ENCODE results near the gene CTIF. TPM values are rescaled to one million over a fixed set of nuclear protein-coding genes. Genes with fewer than 3 reads are reported as not detected.

Gene CTIF
- total RNA-seq, 2 experiments from 2014 or later = 0.06 to 0.38 TPM

DNA sequence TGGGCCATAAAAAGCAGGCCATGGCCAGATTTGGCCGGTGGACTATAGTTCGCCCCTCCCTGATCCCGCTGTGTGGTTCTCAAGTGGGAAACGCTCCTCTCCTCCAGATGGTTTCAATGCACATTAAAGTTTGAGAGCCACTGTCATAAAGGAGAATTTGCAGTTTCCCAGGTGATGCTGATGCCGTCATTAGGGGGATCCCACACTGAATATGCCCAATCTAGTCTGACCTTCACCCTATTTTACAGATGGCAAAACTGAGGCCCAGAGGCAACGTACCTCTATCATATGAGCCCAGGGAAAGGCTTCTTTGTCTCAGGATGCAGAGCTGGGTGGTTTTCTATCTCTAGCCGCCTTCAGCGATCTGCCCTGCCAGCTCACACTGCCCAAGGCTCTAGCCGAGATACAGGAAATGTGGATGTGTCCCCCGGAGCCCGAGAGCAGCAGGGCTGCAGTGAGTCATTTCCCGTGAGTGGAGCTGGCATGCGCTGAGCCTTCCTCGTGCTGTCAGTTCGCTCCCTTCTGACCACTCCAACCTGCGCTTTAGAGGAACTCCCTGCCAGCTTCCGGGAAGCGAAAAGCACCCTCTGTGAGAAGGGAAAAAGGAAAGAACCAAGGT, 295.7 kb downstream of the CTIF start:
- Histone ChIP-seq H3K4me2 (ENCODE audit: low read length) (peak overlapping the region; percentile 77), H3K9me2 (ENCODE audit: insufficient read depth, low read length) (no peaks in the 10 kb centered on the region), H4K20me1 (ENCODE audit: insufficient read depth, low read length) (no peaks in the 10 kb centered on the region), H3K4me3 (ENCODE audit: low read depth, low read length, poor library complexity, severe bottlenecking) (peak overlapping the region; percentile 58), H3K9me3 (ENCODE audit: low read length) (no peaks in the 10 kb centered on the region), H3K79me2 (ENCODE audit: insufficient read depth, low read depth, low read length) (no peaks in the 10 kb centered on the region), H3K36me3 (ENCODE audit: insufficient read depth, low read length) (no peaks in the 10 kb centered on the region), H3K27ac (ENCODE audit: low read depth, low read length, poor library complexity, severe bottlenecking) (peak overlapping the region; percentile 82), H3K4me1 (ENCODE audit: insufficient read depth, low read length, poor library complexity, severe bottlenecking) (peaks cover 63% of the 10 kb centered on the region), H2AFZ (ENCODE audit: low read length) (peak overlapping the region; percentile 74)
- ChIA-PET POLR2A (interaction anchor here (1.0 to 1.3 kb wide), 5 partner anchors 13 to 52 kb away, joined by 3 to 5 read pairs (median 3); no protein-coding TSS in a partner anchor), CTCF (ENCODE audit: unreplicated experiment) (no interaction called here)
- no TSS peak for BruUV-seq (replicated peaks)
- intact Hi-C loops (cut with micrococcal nuclease; ENCODE audit: unreplicated experiment) = loop anchor here (5.0 kb wide), 1 partner anchor 47 kb away; no protein-coding TSS in a partner anchor
- peak; percentile 52 for DNase-seq (ENCODE audit: low spot score)
- no peak for TF ChIP-seq EZH2phosphoT487 (IDR thresholded peaks at IDR 0.05; ENCODE audit: borderline replicate concordance, low read depth, low read length)
- TF ChIP-seq, protein P1, sequence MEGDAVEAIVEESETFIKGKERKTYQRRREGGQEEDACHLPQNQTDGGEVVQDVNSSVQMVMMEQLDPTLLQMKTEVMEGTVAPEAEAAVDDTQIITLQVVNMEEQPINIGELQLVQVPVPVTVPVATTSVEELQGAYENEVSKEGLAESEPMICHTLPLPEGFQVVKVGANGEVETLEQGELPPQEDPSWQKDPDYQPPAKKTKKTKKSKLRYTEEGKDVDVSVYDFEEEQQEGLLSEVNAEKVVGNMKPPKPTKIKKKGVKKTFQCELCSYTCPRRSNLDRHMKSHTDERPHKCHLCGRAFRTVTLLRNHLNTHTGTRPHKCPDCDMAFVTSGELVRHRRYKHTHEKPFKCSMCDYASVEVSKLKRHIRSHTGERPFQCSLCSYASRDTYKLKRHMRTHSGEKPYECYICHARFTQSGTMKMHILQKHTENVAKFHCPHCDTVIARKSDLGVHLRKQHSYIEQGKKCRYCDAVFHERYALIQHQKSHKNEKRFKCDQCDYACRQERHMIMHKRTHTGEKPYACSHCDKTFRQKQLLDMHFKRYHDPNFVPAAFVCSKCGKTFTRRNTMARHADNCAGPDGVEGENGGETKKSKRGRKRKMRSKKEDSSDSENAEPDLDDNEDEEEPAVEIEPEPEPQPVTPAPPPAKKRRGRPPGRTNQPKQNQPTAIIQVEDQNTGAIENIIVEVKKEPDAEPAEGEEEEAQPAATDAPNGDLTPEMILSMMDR (conservative IDR thresholded peaks at IDR 0.05; ENCODE audit: low read length) = no peak

DNA sequence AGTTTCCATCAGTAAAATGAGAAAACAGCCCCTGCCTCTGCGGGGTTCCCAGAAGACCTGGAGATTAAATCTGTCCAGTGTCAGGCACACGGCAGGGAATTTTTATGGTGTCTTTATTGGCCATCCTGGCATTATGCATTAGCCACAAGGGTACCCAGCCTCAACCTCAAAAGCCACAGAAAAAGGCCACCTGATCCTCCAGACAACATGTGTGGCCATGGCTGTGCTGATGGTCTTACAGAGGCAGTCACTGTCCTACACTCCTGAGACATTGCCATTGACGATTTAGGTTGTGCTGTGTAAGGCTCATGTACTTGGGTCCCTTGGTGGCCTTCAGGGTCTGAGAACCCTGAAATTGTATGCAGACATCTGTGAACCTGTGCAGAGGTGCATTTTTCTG, 296.3 kb downstream of the CTIF start:
- Histone ChIP-seq H3K4me3 (ENCODE audit: low read depth, low read length, poor library complexity, severe bottlenecking) (peak overlapping the region; percentile 58), H3K36me3 (ENCODE audit: insufficient read depth, low read length) (no peaks in the 10 kb centered on the region), H3K79me2 (ENCODE audit: insufficient read depth, low read depth, low read length) (no peaks in the 10 kb centered on the region), H2AFZ (ENCODE audit: low read length) (peak overlapping the region; percentile 74; the same call in 1 of the 2 replicates), H3K9me2 (ENCODE audit: insufficient read depth, low read length) (no peaks in the 10 kb centered on the region), H3K9me3 (ENCODE audit: low read length) (no peaks in the 10 kb centered on the region), H3K27ac (ENCODE audit: low read depth, low read length, poor library complexity, severe bottlenecking) (peak overlapping the region; percentile 82), H4K20me1 (ENCODE audit: insufficient read depth, low read length) (no peaks in the 10 kb centered on the region), H3K4me2 (ENCODE audit: low read length) (peak overlapping the region; percentile 77), H3K4me1 (ENCODE audit: insufficient read depth, low read length, poor library complexity, severe bottlenecking) (peaks cover 57% of the 10 kb centered on the region)
- ChIA-PET CTCF (ENCODE audit: unreplicated experiment) (no interaction called here), POLR2A (interaction anchor here (1.0 kb wide), 1 partner anchor 42 kb away, joined by 3 read pairs; no protein-coding TSS in a partner anchor)
- DNase-seq (ENCODE audit: low spot score) = no peak
- intact Hi-C loops (cut with micrococcal nuclease; ENCODE audit: unreplicated experiment) = no loop called here
- BruUV-seq (replicated peaks) = no TSS peak
- TF ChIP-seq EZH2phosphoT487 (IDR thresholded peaks at IDR 0.05; ENCODE audit: borderline replicate concordance, low read depth, low read length) = no peak
- TF ChIP-seq, protein P1 (conservative IDR thresholded peaks at IDR 0.05; ENCODE audit: low read length) = no peak

DNA sequence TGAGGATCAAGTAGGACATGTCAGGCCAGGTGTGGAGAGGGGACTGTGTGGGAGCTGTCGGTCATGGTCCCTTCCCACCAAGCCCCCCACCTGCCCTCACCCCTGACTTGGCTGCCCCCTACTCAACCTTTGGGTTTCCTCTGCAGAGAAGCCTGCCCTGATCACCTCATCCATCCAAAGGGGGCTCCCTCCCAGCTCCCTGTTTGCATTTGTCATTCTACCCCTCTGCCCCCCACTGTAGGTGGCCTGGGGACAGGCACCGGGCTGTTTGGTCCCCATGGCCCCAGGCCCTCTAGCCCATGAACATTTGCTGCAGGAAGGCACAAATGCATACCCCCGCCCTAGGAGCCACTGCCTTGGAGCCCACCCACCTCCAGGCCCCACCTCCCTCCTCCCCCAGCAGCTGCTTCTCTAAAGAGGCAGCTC, 296.9 kb downstream of the CTIF start:
- H3K9me2 ChIP-seq (ENCODE audit: insufficient read depth, low read length) = no peaks in the 10 kb centered on the region
- CTCF ChIA-PET (ENCODE audit: unreplicated experiment) = no interaction called here
- DNase-seq (ENCODE audit: low spot score) = no peak
- no peak overlapping the region for H2AFZ ChIP-seq (ENCODE audit: low read length)
- POLR2A ChIA-PET = interaction anchor here (0.6 kb wide), 2 partner anchors 9 to 13 kb away, joined by 5 read pairs; no protein-coding TSS in a partner anchor
- H3K9me3 ChIP-seq (ENCODE audit: low read length) = no peaks in the 10 kb centered on the region
- H3K4me3 ChIP-seq (ENCODE audit: low read depth, low read length, poor library complexity, severe bottlenecking) = no peak overlapping the region
- no peaks in the 10 kb centered on the region for H3K36me3 ChIP-seq (ENCODE audit: insufficient read depth, low read length)
- no peak overlapping the region for H3K27ac ChIP-seq (ENCODE audit: low read depth, low read length, poor library complexity, severe bottlenecking)
- H3K79me2 ChIP-seq (ENCODE audit: insufficient read depth, low read depth, low read length) = no peaks in the 10 kb centered on the region
- peaks cover 57% of the 10 kb centered on the region for H3K4me1 ChIP-seq (ENCODE audit: insufficient read depth, low read length, poor library complexity, severe bottlenecking)
- H4K20me1 ChIP-seq (ENCODE audit: insufficient read depth, low read length) = no peaks in the 10 kb centered on the region
- intact Hi-C loops (cut with micrococcal nuclease; ENCODE audit: unreplicated experiment) = no loop called here
- no peak for TF ChIP-seq EZH2phosphoT487 (IDR thresholded peaks at IDR 0.05; ENCODE audit: borderline replicate concordance, low read depth, low read length)
- TF ChIP-seq, protein P1 (conservative IDR thresholded peaks at IDR 0.05; ENCODE audit: low read length) = no peak
- H3K4me2 ChIP-seq (ENCODE audit: low read length) = no peak overlapping the region
- no TSS peak for BruUV-seq (replicated peaks)

Data from OCI-LY7 (cell line).